ENCODE measurements around the gene SNX5.

The SNX5 gene

GRCh38 chr20:17919149-17919548 lies 49.4 kb downstream of the SNX5 start:
- no peak for FAIRE-seq
- no peak for DNase-seq (ENCODE audit: low spot score)

- FAIRE-seq (no peak), DNase-seq (ENCODE audit: low spot score) (no peak)
These were observed 50.6 kb downstream of the SNX5 start for GRCh38 chr20:17917832-17918618.

GRCh38 chr20:17916433-17916891 lies 52.1 kb downstream of the SNX5 start:
- FAIRE-seq: no peak
- no peak for DNase-seq (ENCODE audit: low spot score)

GRCh38 chr20:17914957-17915356 lies 53.6 kb downstream of the SNX5 start:
- DNase-seq (ENCODE audit: low spot score): no peak

GRCh38 chr20:17912916-17913315 lies 55.7 kb downstream of the SNX5 start:
- no peak for FAIRE-seq

More at GRCh38 chr20:17914957-17915356, 53.6 kb downstream of the SNX5 start:
- no peak for FAIRE-seq

GRCh38 chr20:17911927-17912326 lies 56.7 kb downstream of the SNX5 start:
- no peak for FAIRE-seq
- no peak for DNase-seq (ENCODE audit: low spot score)

More at GRCh38 chr20:17912916-17913315, 55.7 kb downstream of the SNX5 start:
- DNase-seq (ENCODE audit: low spot score): no peak

- FAIRE-seq (no peak), DNase-seq (ENCODE audit: low spot score) (peak; percentile 43)
These were observed 57.7 kb downstream of the SNX5 start for GRCh38 chr20:17910828-17911294.

- DNase-seq (ENCODE audit: low spot score) (no peak), FAIRE-seq (no peak)
These were observed 58.7 kb downstream of the SNX5 start for GRCh38 chr20:17909869-17910321.

GRCh38 chr20:17905544-17905943 lies 63.0 kb downstream of the SNX5 start:
- FAIRE-seq (no peak), DNase-seq (ENCODE audit: low spot score) (no peak)

- FAIRE-seq: no peak
These were observed 64.6 kb downstream of the SNX5 start for GRCh38 chr20:17904027-17904426.

GRCh38 chr20:17902531-17903083 lies 66.0 kb downstream of the SNX5 start:
- DNase-seq (ENCODE audit: low spot score) (no peak), FAIRE-seq (no peak)

More at GRCh38 chr20:17904027-17904426, 64.6 kb downstream of the SNX5 start:
- no peak for DNase-seq (ENCODE audit: low spot score)

- no peak for FAIRE-seq
- no peak for DNase-seq (ENCODE audit: low spot score)
These were observed 66.6 kb downstream of the SNX5 start for GRCh38 chr20:17901971-17902370.

- FAIRE-seq (peak; percentile 47), DNase-seq (ENCODE audit: low spot score) (peak; percentile 41)
These were observed 70.0 kb downstream of the SNX5 start for GRCh38 chr20:17898548-17898994.

- FAIRE-seq: no peak
- DNase-seq (ENCODE audit: low spot score): no peak
These were observed 70.9 kb downstream of the SNX5 start for GRCh38 chr20:17897566-17898307.

GRCh38 chr20:17896771-17897369 lies 71.7 kb downstream of the SNX5 start:
- FAIRE-seq (no peak), DNase-seq (ENCODE audit: low spot score) (peak; percentile 23)

GRCh38 chr20:17896193-17896723 lies 72.3 kb downstream of the SNX5 start:
- DNase-seq (ENCODE audit: low spot score): no peak
- FAIRE-seq: no peak

- FAIRE-seq (no peak), DNase-seq (ENCODE audit: low spot score) (no peak)
These were observed 72.9 kb downstream of the SNX5 start for GRCh38 chr20:17895641-17896171.

- FAIRE-seq (no peak), DNase-seq (ENCODE audit: low spot score) (no peak)
These were observed 75.1 kb downstream of the SNX5 start for GRCh38 chr20:17893445-17893844.

GRCh38 chr20:17892189-17892938 lies 76.2 kb downstream of the SNX5 start:
- DNase-seq (ENCODE audit: low spot score) (no peak), FAIRE-seq (no peak)
